Mucosa of descending colon (tissue), 3 donors: ENCODE data around the gene KLHL6. TPM values are rescaled to one million over a fixed set of nuclear protein-coding genes. Genes with fewer than 3 reads are reported as not detected.

Experiments used
- ATAC-seq: fragments of 200-7000 bp; cut with Tn5 transposase; one replicate; pipeline ENCODE4 v1.9.1; 2020; ENCODE audit warnings: mild to moderate bottlenecking, moderate library complexity
- DNase-seq, 3 donors: peaks; one replicate each; pipeline ENCODE4 v3.0.0-alpha.2; 2020
- H3K36me3 ChIP-seq: fragments of 200-600 bp; one replicate; pipeline ENCODE4 v1.8.0; 2021; ENCODE audit warnings: low read depth, mild to moderate bottlenecking
- H3K4me1 ChIP-seq: fragments of 200-600 bp; one replicate; pipeline ENCODE4 v1.8.0; 2021; ENCODE audit warnings: low read depth, mild to moderate bottlenecking
- H3K4me3 ChIP-seq: fragments of 200-600 bp; one replicate; pipeline ENCODE4 v1.8.0; 2021; ENCODE audit warnings: mild to moderate bottlenecking
- H3K9me3 ChIP-seq: fragments of 200-600 bp; one replicate; pipeline ENCODE4 v1.8.0; 2021; ENCODE audit warnings: mild to moderate bottlenecking
- intact Hi-C, 2 donors: fragments of 100-400 bp; cut with DNase I in 1 of 2; cut with micrococcal nuclease in 1 of 2; formaldehyde crosslinking; loops; one replicate each; pipeline versions ENCODE4 v1.11.0 to v1.11.1; 2022; cut with DNase I, micrococcal nuclease
- total RNA-seq, 3 donors: library from RNA; stranded (reverse); fragmentation: NEBNext Ultra II Directional in 2 of 3; extraction: Animal tissue kit (Norgen Biotek cat#: 25700) in 2 of 3; gene quantifications; one replicate each; pipeline versions ENCODE4 v1.2.1 to v1.2.4, GENCODE V29; 2021 to 2023
- TF ChIP-seq, protein P1 (sequence below): fragments of 200-600 bp; IDR thresholded peaks from one replicate; pipeline ENCODE4 v1.8.0; 2022; ENCODE audit warnings: antibody characterized with exemption, mild to moderate bottlenecking
- donor health status: DM: no; HTN: no; CAD: no; lungs with moderate emphysema.
- donor health status: DM: no; HTN: no; CAD: no.
- donor health status: DM: no; HTN: yes; CAD: no.

The KLHL6 gene
- total RNA-seq, 3 donors from 2014 or later = 1.9 to 3.0 (median 1.9) TPM

DNA sequence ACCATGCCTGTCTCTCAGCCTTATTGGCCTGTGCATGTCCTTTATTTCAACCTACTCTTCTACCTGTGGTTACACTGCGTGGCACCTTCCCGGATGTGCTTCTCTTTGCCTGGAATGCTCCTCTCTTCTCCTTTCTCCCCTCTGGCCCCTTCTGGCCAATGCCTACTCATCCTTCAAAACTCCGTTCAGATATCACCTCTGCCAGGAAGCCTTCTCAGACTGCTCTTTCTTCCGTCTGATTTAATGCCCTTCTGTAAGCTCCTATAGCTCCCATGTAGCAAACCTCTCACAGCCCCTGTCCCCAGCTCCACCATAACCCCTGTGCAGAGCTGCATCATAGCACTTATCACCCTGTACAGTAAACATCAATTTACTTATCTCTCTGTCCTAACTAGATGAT, 13.2 kb downstream of the KLHL6 start:
- Histone ChIP-seq H3K4me3 (no peak overlapping the region), H3K9me3 (no peaks in the 10 kb centered on the region), H3K4me1 (no peaks in the 10 kb centered on the region), H3K36me3 (no peaks in the 10 kb centered on the region)
- TF ChIP-seq, protein P1, sequence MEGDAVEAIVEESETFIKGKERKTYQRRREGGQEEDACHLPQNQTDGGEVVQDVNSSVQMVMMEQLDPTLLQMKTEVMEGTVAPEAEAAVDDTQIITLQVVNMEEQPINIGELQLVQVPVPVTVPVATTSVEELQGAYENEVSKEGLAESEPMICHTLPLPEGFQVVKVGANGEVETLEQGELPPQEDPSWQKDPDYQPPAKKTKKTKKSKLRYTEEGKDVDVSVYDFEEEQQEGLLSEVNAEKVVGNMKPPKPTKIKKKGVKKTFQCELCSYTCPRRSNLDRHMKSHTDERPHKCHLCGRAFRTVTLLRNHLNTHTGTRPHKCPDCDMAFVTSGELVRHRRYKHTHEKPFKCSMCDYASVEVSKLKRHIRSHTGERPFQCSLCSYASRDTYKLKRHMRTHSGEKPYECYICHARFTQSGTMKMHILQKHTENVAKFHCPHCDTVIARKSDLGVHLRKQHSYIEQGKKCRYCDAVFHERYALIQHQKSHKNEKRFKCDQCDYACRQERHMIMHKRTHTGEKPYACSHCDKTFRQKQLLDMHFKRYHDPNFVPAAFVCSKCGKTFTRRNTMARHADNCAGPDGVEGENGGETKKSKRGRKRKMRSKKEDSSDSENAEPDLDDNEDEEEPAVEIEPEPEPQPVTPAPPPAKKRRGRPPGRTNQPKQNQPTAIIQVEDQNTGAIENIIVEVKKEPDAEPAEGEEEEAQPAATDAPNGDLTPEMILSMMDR = no peak
- DNase-seq = no peak
- no peak for ATAC-seq
- intact Hi-C loops = no loop called here

DNA sequence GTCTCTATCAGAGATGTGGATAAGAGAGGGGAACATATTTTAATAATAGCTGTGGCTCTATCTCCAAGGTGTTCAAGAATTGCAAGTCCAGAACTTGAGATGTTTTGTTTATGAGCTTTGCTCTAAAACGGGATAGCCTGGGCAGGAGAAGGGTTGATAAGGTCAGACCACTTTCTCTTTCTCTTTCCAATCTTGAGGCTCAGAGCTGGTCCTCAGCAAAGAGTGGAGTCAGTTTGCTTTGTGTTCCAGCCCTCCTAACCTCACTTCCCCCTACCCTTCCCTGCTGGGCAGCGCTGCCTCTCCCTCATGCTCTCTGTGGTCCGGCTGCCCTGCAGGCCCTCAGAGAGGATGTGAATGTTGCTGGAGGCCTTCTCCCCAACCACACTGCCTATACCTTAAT, 13.8 kb downstream of the KLHL6 start:
- DNase-seq (no peak), ATAC-seq (peak; percentile 45)
- Histone ChIP-seq H3K4me3 (no peak overlapping the region), H3K4me1 (no peaks in the 10 kb centered on the region), H3K9me3 (no peaks in the 10 kb centered on the region), H3K36me3 (no peaks in the 10 kb centered on the region)
- TF ChIP-seq, protein P1 = no peak
- intact Hi-C loops = no loop called here

DNA sequence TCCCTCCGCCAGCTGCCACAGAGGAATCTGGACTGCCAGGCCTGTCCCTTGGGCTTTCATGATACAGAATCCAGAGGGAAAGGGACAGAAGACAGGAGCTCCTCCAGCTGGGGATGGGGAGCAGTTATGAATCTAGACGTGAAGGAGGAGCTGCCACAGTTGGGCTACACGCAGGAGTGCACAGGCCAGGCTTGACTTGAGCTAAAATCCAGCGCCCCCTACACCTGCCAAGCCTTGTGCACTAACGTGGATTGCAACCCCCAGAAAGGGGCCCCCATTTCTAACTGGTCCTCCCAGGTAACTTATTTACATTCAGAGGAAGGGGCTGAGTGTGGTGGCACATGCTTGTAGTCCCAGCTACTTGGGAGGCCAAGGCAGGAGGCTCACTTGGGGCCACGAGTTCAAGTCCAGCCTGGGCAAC, 14.3 kb downstream of the KLHL6 start:
- no peak for ATAC-seq
- no peak for DNase-seq
- no peak overlapping the region for H3K4me3 ChIP-seq
- TF ChIP-seq, protein P1 = no peak
- no peaks in the 10 kb centered on the region for H3K4me1 ChIP-seq
- H3K36me3 ChIP-seq = no peaks in the 10 kb centered on the region
- intact Hi-C loops = no loop called here
- H3K9me3 ChIP-seq = no peaks in the 10 kb centered on the region

DNA sequence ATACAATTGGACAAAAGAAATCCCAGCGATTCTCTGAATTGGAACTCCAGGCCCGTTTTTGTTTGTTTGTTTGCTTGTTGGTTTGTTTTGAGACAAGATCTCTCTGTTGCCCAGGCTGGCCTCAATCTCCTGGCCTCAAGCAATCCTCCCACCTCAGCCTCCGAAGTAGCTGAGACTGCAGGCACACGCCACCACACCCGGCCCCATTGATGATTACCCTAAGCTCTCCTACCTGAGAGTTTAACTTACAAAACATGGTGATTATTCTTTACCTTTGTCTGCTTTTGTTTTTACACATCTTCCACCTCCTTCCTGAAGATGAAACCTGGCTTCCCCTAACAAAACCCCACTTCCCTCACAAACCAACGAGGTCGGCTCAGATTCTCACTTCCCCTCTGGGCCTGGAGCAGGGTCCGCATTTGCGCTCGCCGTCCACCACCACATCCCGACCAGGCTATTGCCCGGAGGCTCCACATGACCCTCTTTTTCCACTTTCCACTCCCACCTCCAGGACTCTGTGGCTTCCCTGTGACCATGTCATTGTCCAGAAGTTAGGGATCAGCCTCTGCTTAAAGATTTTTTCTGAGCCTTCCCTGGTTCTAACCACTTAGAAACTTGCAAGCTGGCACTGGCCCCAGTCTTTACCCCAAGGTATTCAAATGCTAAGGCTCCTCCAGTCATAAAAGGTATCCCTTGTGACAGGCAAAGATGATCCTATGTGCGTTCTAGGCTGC, 14.8 kb downstream of the KLHL6 start:
- DNase-seq (no peak), ATAC-seq (peak; percentile 32)
- Histone ChIP-seq H3K4me1 (no peaks in the 10 kb centered on the region), H3K4me3 (no peak overlapping the region), H3K36me3 (no peaks in the 10 kb centered on the region), H3K9me3 (no peaks in the 10 kb centered on the region)
- intact Hi-C loops = no loop called here
- TF ChIP-seq, protein P1 = no peak

GRCh38 chr3:183539811-183540210, 15.7 kb downstream of the KLHL6 start:
- Histone ChIP-seq H3K4me1 (no peaks in the 10 kb centered on the region), H3K9me3 (no peaks in the 10 kb centered on the region), H3K4me3 (no peak overlapping the region), H3K36me3 (no peaks in the 10 kb centered on the region)
- DNase-seq = no peak
- intact Hi-C loops = no loop called here
- no peak for ATAC-seq
- TF ChIP-seq, protein P1 = no peak
